Muscle layer of duodenum (tissue), 2 donors: Measurements from ENCODE around the gene MINDY3.
"Not testable (repeated sequence)": the region's sequence is repeated elsewhere in the genome, so short reads cannot be mapped to it uniquely, and the experiment has no call there.

Source experiments
- H3K27ac ChIP-seq: one replicate; pipeline ENCODE4 v1.7.0; 2013; ENCODE audit warnings: mild to moderate bottlenecking, low read length
- H3K27me3 ChIP-seq: one replicate; pipeline ENCODE4 v1.7.0; 2013; ENCODE audit warnings: low read depth, mild to moderate bottlenecking, control low read depth, low read length
- H3K36me3 ChIP-seq, 2 donors: one replicate each; pipeline ENCODE4 v1.7.0; 2013; ENCODE audit warnings: low read length in 2 of 2, control low read depth in 1 of 2, mild to moderate bottlenecking in 1 of 2; ENCODE audit not compliant: insufficient read depth in 2 of 2, control insufficient read depth in 1 of 2
- H3K4me1 ChIP-seq, 2 donors: one replicate each; pipeline ENCODE4 v1.7.0; 2013; ENCODE audit warnings: low read length in 2 of 2, mild to moderate bottlenecking in 2 of 2, control low read depth in 1 of 2, moderate library complexity in 1 of 2; ENCODE audit not compliant: insufficient read depth in 2 of 2, control insufficient read depth in 1 of 2
- H3K4me3 ChIP-seq, 2 donors: one replicate each; pipeline ENCODE4 v1.7.0; 2013; ENCODE audit warnings: low read length in 2 of 2, low read depth in 1 of 2, mild to moderate bottlenecking in 1 of 2
- H3K9me3 ChIP-seq, 2 donors: one replicate each; pipeline ENCODE4 v1.7.0; 2013; ENCODE audit warnings: low read length in 2 of 2, control low read depth in 1 of 2, mild to moderate bottlenecking in 1 of 2; ENCODE audit not compliant: control insufficient read depth in 1 of 2
- donor health status: healthy.

The MINDY3 gene

GRCh38 chr10:15791816-15792524 lies 68.3 kb downstream of the MINDY3 start:
- Histone ChIP-seq H3K36me3 (peaks cover 9 to 18% of the 10 kb centered on the region in 2 donors), H3K4me1 (peaks cover 4 to 15% of the 10 kb centered on the region in 2 donors), H3K9me3 (no peaks in the 10 kb centered on the region), H3K4me3 (no peak overlapping the region), H3K27ac (peak overlapping the region; percentile 62), H3K27me3 (no peaks in the 10 kb centered on the region)

GRCh38 chr10:15789793-15790525 lies 70.3 kb downstream of the MINDY3 start:
- Histone ChIP-seq H3K4me3 (no peak overlapping the region), H3K9me3 (no peaks in the 10 kb centered on the region), H3K36me3 (peaks cover 20 to 26% of the 10 kb centered on the region in 2 donors), H3K27me3 (no peaks in the 10 kb centered on the region), H3K27ac (peak overlapping the region; percentile 36), H3K4me1 (peaks cover 4 to 15% of the 10 kb centered on the region in 2 donors)

- no peak overlapping the region for H3K27ac ChIP-seq
- no peaks in the 10 kb centered on the region for H3K27me3 ChIP-seq
- no peak overlapping the region for H3K4me3 ChIP-seq
- no peaks in the 10 kb centered on the region for H3K9me3 ChIP-seq
- peaks cover 4 to 14% of the 10 kb centered on the region in 2 donors for H3K4me1 ChIP-seq
- H3K36me3 ChIP-seq = peaks cover 22 to 23% of the 10 kb centered on the region in 2 donors
These were observed 72.9 kb downstream of the MINDY3 start for GRCh38 chr10:15787426-15787825.

- peaks cover 16 to 29% of the 10 kb centered on the region in 2 donors for H3K36me3 ChIP-seq
- no peaks in the 10 kb centered on the region for H3K27me3 ChIP-seq
These were observed 75.5 kb downstream of the MINDY3 start for GRCh38 chr10:15784662-15785300.

GRCh38 chr10:15783941-15784636 lies 76.2 kb downstream of the MINDY3 start:
- peaks cover 16 to 30% of the 10 kb centered on the region in 2 donors for H3K36me3 ChIP-seq
- no peak overlapping the region for H3K4me3 ChIP-seq
- no peaks in the 10 kb centered on the region for H3K9me3 ChIP-seq
- H3K27ac ChIP-seq = no peak overlapping the region
- H3K4me1 ChIP-seq = peaks cover 0 to 8% of the 10 kb centered on the region in 2 donors
- H3K27me3 ChIP-seq = no peaks in the 10 kb centered on the region

More at GRCh38 chr10:15784662-15785300, 75.5 kb downstream of the MINDY3 start:
- no peak overlapping the region for H3K27ac ChIP-seq
- no peaks in the 10 kb centered on the region for H3K9me3 ChIP-seq
- H3K4me1 ChIP-seq = peaks cover 0 to 8% of the 10 kb centered on the region in 2 donors
- no peak overlapping the region for H3K4me3 ChIP-seq

- H3K27me3 ChIP-seq = no peaks in the 10 kb centered on the region
These were observed 77.5 kb downstream of the MINDY3 start for GRCh38 chr10:15782851-15783250.

GRCh38 chr10:15781381-15781960 lies 78.8 kb downstream of the MINDY3 start:
- peaks cover 0 to 4% of the 10 kb centered on the region in 2 donors for H3K9me3 ChIP-seq
- no peak overlapping the region for H3K4me3 ChIP-seq
- H3K27me3 ChIP-seq = no peaks in the 10 kb centered on the region
- H3K36me3 ChIP-seq = peaks cover 29 to 35% of the 10 kb centered on the region in 2 donors
- peaks cover 0 to 8% of the 10 kb centered on the region in 2 donors for H3K4me1 ChIP-seq
- H3K27ac ChIP-seq = no peak overlapping the region

More at GRCh38 chr10:15782851-15783250, 77.5 kb downstream of the MINDY3 start:
- no peak overlapping the region for H3K4me3 ChIP-seq
- H3K9me3 ChIP-seq = no peaks in the 10 kb centered on the region
- peaks cover 0 to 8% of the 10 kb centered on the region in 2 donors for H3K4me1 ChIP-seq
- peaks cover 28 to 32% of the 10 kb centered on the region in 2 donors for H3K36me3 ChIP-seq
- no peak overlapping the region for H3K27ac ChIP-seq

- Histone ChIP-seq H3K4me3 (no peak overlapping the region), H3K27ac (no peak overlapping the region), H3K4me1 (peaks cover 0 to 8% of the 10 kb centered on the region in 2 donors), H3K36me3 (peaks cover 27 to 31% of the 10 kb centered on the region in 2 donors), H3K9me3 (peaks cover 0 to 8% of the 10 kb centered on the region in 2 donors), H3K27me3 (no peaks in the 10 kb centered on the region)
These were observed 79.8 kb downstream of the MINDY3 start for GRCh38 chr10:15780353-15781135.

- no peak overlapping the region for H3K4me3 ChIP-seq
- peaks cover 0 to 8% of the 10 kb centered on the region in 2 donors for H3K9me3 ChIP-seq
- H3K36me3 ChIP-seq = peaks cover 15 to 31% of the 10 kb centered on the region in 2 donors
- H3K27me3 ChIP-seq = no peaks in the 10 kb centered on the region
- H3K27ac ChIP-seq = no peak overlapping the region
- H3K4me1 ChIP-seq = peaks cover 0 to 6% of the 10 kb centered on the region in 2 donors
These were observed 84.8 kb downstream of the MINDY3 start for GRCh38 chr10:15775513-15775912.

- not testable (repeated sequence) for H3K27ac ChIP-seq, H3K9me3 ChIP-seq, H3K4me3 ChIP-seq, H3K4me1 ChIP-seq, H3K27me3 ChIP-seq
- peaks cover 15 to 31% of the 10 kb centered on the region in 2 donors for H3K36me3 ChIP-seq
These were observed 85.8 kb downstream of the MINDY3 start for GRCh38 chr10:15774534-15774933.
